IMR-90 (cell line): ENCODE results near the gene UBASH3A. TPM values are rescaled to one million over a fixed set of nuclear protein-coding genes. Genes with fewer than 3 reads are reported as not detected.

Experiments
- microRNA-seq, 2 experiments: library from miRNA; stranded (forward) in 1 of 2; unstranded in 1 of 2; fragments of 10-50 nt in 1 of 2; fragments of <30 nt in 1 of 2; gene quantifications in 1 of 2; microRNA quantifications in 1 of 2; one replicate each; pipeline versions ENCODE3 to v1.1.0; 2013 to 2020; ENCODE audit not compliant: insufficient read depth in 1 of 2, insufficient read length in 1 of 2, unreplicated experiment in 1 of 2
- polyA plus RNA-seq, 3 experiments: library from polyadenylated mRNA; depleted of rRNA; stranded (reverse); fragments of >200 nt; gene quantifications; 2 replicates each; pipeline ENCODE4 v1.2.3, GENCODE V29; 2012; ENCODE audit warnings: low replicate concordance in 1 of 3
- small RNA-seq, 5 experiments: library from RNA; depleted of rRNA; stranded (forward); fragments of <200 nt; gene quantifications; one replicate each; pipeline ENCODE3, GENCODE V24; 2012
- total RNA-seq: library from RNA; depleted of rRNA; stranded (reverse); fragments of >200 nt; gene quantifications from 2 replicates; pipeline ENCODE4 v1.2.3, GENCODE V29; 2012; rRNA removed

The UBASH3A gene
- total and polyA plus RNA-seq, 2 of the 4 experiments (the other 2 are of a cell fraction), result not detected

Small RNA genes lying within 50 kb of the gene (microRNA-seq; reads per million reads assigned to microRNA genes)
- not detected for gene RNU6-1149P (ENCODE audit: insufficient read depth, insufficient read length)

Small RNA genes lying within 50 kb of the gene (small RNA-seq; reads per million reads assigned to genes)
- gene RNU6-1149P, result 0 reads per million in 5 experiments

Other genes with a start within 250 kb of the UBASH3A start
- gene ABCG1, start 184.8 kb upstream of the UBASH3A start, total RNA-seq, result under 0.01 and 0.36 TPM in 2 replicates
- 0.14 and 0.19 TPM in 2 replicates for gene ABCG1, start 184.8 kb upstream of the UBASH3A start, polyA plus RNA-seq (2012; rRNA removed)
- not detected in 2 replicates for gene TFF3, start 88.5 kb upstream of the UBASH3A start, total RNA-seq
- gene TFF3, start 88.5 kb upstream of the UBASH3A start, polyA plus RNA-seq (2012; rRNA removed), result not detected in 2 replicates
- not detected in 2 replicates for gene TFF2, start 52.9 kb upstream of the UBASH3A start, total RNA-seq
- not detected in 2 replicates for gene TFF2, start 52.9 kb upstream of the UBASH3A start, polyA plus RNA-seq (2012; rRNA removed)
- gene TFF1, start 37.4 kb upstream of the UBASH3A start, total RNA-seq, result not detected in 2 replicates
- gene TFF1, start 37.4 kb upstream of the UBASH3A start, polyA plus RNA-seq (2012; rRNA removed), result not detected in 2 replicates
- not detected in 2 replicates for gene TMPRSS3, start 7.8 kb upstream of the UBASH3A start, total RNA-seq
- not detected in 2 replicates for gene TMPRSS3, start 7.8 kb upstream of the UBASH3A start, polyA plus RNA-seq (2012; rRNA removed)
- gene RSPH1, start 92.3 kb downstream of the UBASH3A start, total RNA-seq, result not detected in 2 replicates
- gene RSPH1, start 92.3 kb downstream of the UBASH3A start, polyA plus RNA-seq (2012; rRNA removed), result not detected in 2 replicates
- 0.36 and 0.56 TPM in 2 replicates for gene SLC37A1, start 110.0 kb downstream of the UBASH3A start, total RNA-seq
- gene SLC37A1, start 110.0 kb downstream of the UBASH3A start, polyA plus RNA-seq (2012; rRNA removed), result 0.48 and 0.65 TPM in 2 replicates
- 0.56 and 0.90 TPM in 2 replicates for gene PDE9A, start 249.7 kb downstream of the UBASH3A start, total RNA-seq
- gene PDE9A, start 249.7 kb downstream of the UBASH3A start, polyA plus RNA-seq (2012; rRNA removed), result 0.89 and 1.1 TPM in 2 replicates